Activated CD8-positive, alpha-beta T cell treated with anti-CD3 and anti-CD28 coated beads, Interleukin-2, amount 10 ng/mL, durations not matched to agents 7 days and 5 days (primary cell): ENCODE measurements around the gene KPNA1. TPM values are rescaled to one million over a fixed set of nuclear protein-coding genes. Genes with fewer than 3 reads are reported as not detected.
"Not testable (repeated sequence)": the region's sequence is repeated elsewhere in the genome, so short reads cannot be mapped to it uniquely, and the experiment has no call there.

Experiments used
- ATAC-seq: fragments of 150-1000 bp; cut with Tn5 transposase; one replicate; pipeline ENCODE4 v1.10.0; 2021; ENCODE audit warnings: moderate library complexity
- CTCF ChIA-PET: fragments of 350-600 bp; sonication (Branson Sonifier 250); formaldehyde crosslinking; loops from one replicate; lab custom pipeline; 2021; ENCODE audit warnings: antibody characterized with exemption; lab: Charles Lee
- POLR2A ChIA-PET: fragments of 350-600 bp; sonication (Branson Sonifier 250); formaldehyde crosslinking; loops from one replicate; lab custom pipeline; 2021; ENCODE audit warnings: antibody characterized with exemption; lab: Charles Lee
- DNase-seq: peaks from one replicate; pipeline ENCODE4 v3.0.0-alpha.2; 2020
- H3K27ac Mint-ChIP-seq: one replicate; pipeline ENCODE4 v1.8.0; 2021; ENCODE audit warnings: mild to moderate bottlenecking, mixed read lengths
- H3K27me3 Mint-ChIP-seq: one replicate; pipeline ENCODE4 v1.8.0; 2021; ENCODE audit warnings: low read depth, mixed read lengths
- H3K36me3 Mint-ChIP-seq: one replicate; pipeline ENCODE4 v1.8.0; 2021; ENCODE audit warnings: low read depth, mixed read lengths
- H3K4me1 Mint-ChIP-seq: one replicate; pipeline ENCODE4 v1.8.0; 2021; ENCODE audit warnings: low read depth, mixed read lengths
- H3K4me3 Mint-ChIP-seq: one replicate; pipeline ENCODE4 v1.8.0; 2021; ENCODE audit warnings: mild to moderate bottlenecking, mixed read lengths
- H3K9me3 Mint-ChIP-seq: one replicate; pipeline ENCODE4 v1.8.0; 2022; ENCODE audit warnings: mixed read lengths; ENCODE audit not compliant: insufficient read depth
- total RNA-seq, 2 experiments: library from RNA; stranded (reverse); gene quantifications; one replicate each; pipeline ENCODE4 v1.2.3, GENCODE V29; 2021

KPNA1 gene
- total RNA-seq, 2 experiments from 2014 or later, result 58.8 to 60.2 TPM

- Mint-ChIP-seq H3K4me3 (no peak overlapping the region), H3K36me3 (peaks cover 28% of the 10 kb centered on the region), H3K4me1 (peaks cover 41% of the 10 kb centered on the region), H3K27me3 (no peaks in the 10 kb centered on the region), H3K9me3 (no peaks in the 10 kb centered on the region), H3K27ac (no peak overlapping the region)
- ChIA-PET POLR2A (no interaction called here), CTCF (interaction anchor here (0.8 to 1.2 kb wide), 2 partner anchors 17 to 172 kb away, joined by 3 to 5 read pairs; no protein-coding TSS in a partner anchor)
- DNase-seq (no peak), ATAC-seq (no peak)
Observed at GRCh38 chr3:122506450-122506849, 8.3 kb downstream of the KPNA1 start.

GRCh38 chr3:122505676-122506075 lies 9.1 kb downstream of the KPNA1 start:
- ATAC-seq, result no peak
- Mint-ChIP-seq H3K27me3 (no peaks in the 10 kb centered on the region), H3K36me3 (peaks cover 29% of the 10 kb centered on the region), H3K4me3 (no peak overlapping the region), H3K4me1 (peaks cover 44% of the 10 kb centered on the region), H3K9me3 (no peaks in the 10 kb centered on the region), H3K27ac (no peak overlapping the region)
- DNase-seq, result no peak
- POLR2A ChIA-PET, result no interaction called here
- CTCF ChIA-PET, result interaction anchor here (1.2 kb wide), 1 partner anchor 173 kb away, joined by 5 read pairs; no protein-coding TSS in a partner anchor

- H3K36me3 Mint-ChIP-seq, result peaks cover 21% of the 10 kb centered on the region
- DNase-seq (no peak), ATAC-seq (no peak)
- peaks cover 39% of the 10 kb centered on the region for H3K4me1 Mint-ChIP-seq
- H3K9me3 Mint-ChIP-seq, result no peaks in the 10 kb centered on the region
- ChIA-PET CTCF (no interaction called here), POLR2A (no interaction called here)
- no peaks in the 10 kb centered on the region for H3K27me3 Mint-ChIP-seq
- no peak overlapping the region for H3K27ac Mint-ChIP-seq
- no peak overlapping the region for H3K4me3 Mint-ChIP-seq
Observed at GRCh38 chr3:122502941-122503340, 11.8 kb downstream of the KPNA1 start.

GRCh38 chr3:122502139-122502538 lies 12.6 kb downstream of the KPNA1 start:
- POLR2A ChIA-PET, result no interaction called here
- CTCF ChIA-PET, result interaction anchor here (1.6 kb wide), 1 partner anchor 8 kb away, joined by 4 read pairs; no protein-coding TSS in a partner anchor
- DNase-seq (no peak), ATAC-seq (no peak)
- Mint-ChIP-seq H3K27ac (no peak overlapping the region), H3K36me3 (peaks cover 23% of the 10 kb centered on the region), H3K4me3 (no peak overlapping the region), H3K4me1 (peaks cover 42% of the 10 kb centered on the region), H3K9me3 (no peaks in the 10 kb centered on the region), H3K27me3 (no peaks in the 10 kb centered on the region)

GRCh38 chr3:122500964-122501363 lies 13.8 kb downstream of the KPNA1 start:
- not testable (repeated sequence) for H3K27me3 Mint-ChIP-seq, H3K9me3 Mint-ChIP-seq, H3K27ac Mint-ChIP-seq, ATAC-seq, H3K4me3 Mint-ChIP-seq, DNase-seq
- Mint-ChIP-seq H3K36me3 (peaks cover 21% of the 10 kb centered on the region), H3K4me1 (peaks cover 41% of the 10 kb centered on the region)
- ChIA-PET POLR2A (interaction anchor here (0.8 kb wide), 1 partner anchor 19 kb away, joined by 3 read pairs; no protein-coding TSS in a partner anchor), CTCF (interaction anchor here (1.6 kb wide), 1 partner anchor 9 kb away, joined by 4 read pairs; no protein-coding TSS in a partner anchor)

GRCh38 chr3:122498152-122498551 lies 16.6 kb downstream of the KPNA1 start:
- Mint-ChIP-seq H3K27me3 (no peaks in the 10 kb centered on the region), H3K4me1 (peaks cover 35% of the 10 kb centered on the region)
- ATAC-seq, result no peak

GRCh38 chr3:122497425-122497824 lies 17.3 kb downstream of the KPNA1 start:
- Mint-ChIP-seq H3K27ac (no peak overlapping the region), H3K4me1 (peaks cover 33% of the 10 kb centered on the region), H3K36me3 (peaks cover 32% of the 10 kb centered on the region), H3K9me3 (no peaks in the 10 kb centered on the region), H3K27me3 (no peaks in the 10 kb centered on the region), H3K4me3 (no peak overlapping the region)
- DNase-seq, result peak; percentile 49
- ATAC-seq, result peak; percentile 90
- CTCF ChIA-PET, result interaction anchor here (1.3 to 1.7 kb wide), 4 partner anchors 12 to 113 kb away, joined by 4 to 6 read pairs (median 4); partner anchors contain the start of genes FAM162A and KPNA1
- POLR2A ChIA-PET, result interaction anchor here (1.4 kb wide), 1 partner anchor 113 kb away, joined by 3 read pairs; the partner anchor contains the start of gene FAM162A

More at GRCh38 chr3:122498152-122498551, 16.6 kb downstream of the KPNA1 start:
- ChIA-PET POLR2A (no interaction called here), CTCF (interaction anchor here (1.1 kb wide), 1 partner anchor 181 kb away, joined by 4 read pairs; no protein-coding TSS in a partner anchor)
- DNase-seq, result no peak
- H3K36me3 Mint-ChIP-seq, result peaks cover 26% of the 10 kb centered on the region
- no peak overlapping the region for H3K27ac Mint-ChIP-seq
- no peaks in the 10 kb centered on the region for H3K9me3 Mint-ChIP-seq
- H3K4me3 Mint-ChIP-seq, result no peak overlapping the region

GRCh38 chr3:122496508-122496907 lies 18.2 kb downstream of the KPNA1 start:
- Mint-ChIP-seq H3K4me3 (no peak overlapping the region), H3K4me1 (peaks cover 25% of the 10 kb centered on the region), H3K27ac (no peak overlapping the region), H3K9me3 (no peaks in the 10 kb centered on the region), H3K27me3 (no peaks in the 10 kb centered on the region), H3K36me3 (peaks cover 35% of the 10 kb centered on the region)
- ChIA-PET CTCF (interaction anchor here (0.9 to 1.7 kb wide), 5 partner anchors 11 to 112 kb away, joined by 3 to 6 read pairs (median 4); partner anchors contain the start of genes FAM162A and KPNA1), POLR2A (interaction anchor here (1.4 kb wide), 1 partner anchor 112 kb away, joined by 3 read pairs; the partner anchor contains the start of gene FAM162A)
- no peak for DNase-seq
- ATAC-seq, result no peak

GRCh38 chr3:122493296-122493695 lies 21.4 kb downstream of the KPNA1 start:
- no peak for DNase-seq
- H3K4me3 Mint-ChIP-seq, result no peak overlapping the region
- H3K36me3 Mint-ChIP-seq, result peaks cover 33% of the 10 kb centered on the region
- ChIA-PET CTCF (interaction anchor here (0.9 kb wide), 1 partner anchor 185 kb away, joined by 3 read pairs; no protein-coding TSS in a partner anchor), POLR2A (interaction anchor here (1.2 kb wide), 1 partner anchor 20 kb away, joined by 3 read pairs; no protein-coding TSS in a partner anchor)
- H3K9me3 Mint-ChIP-seq, result no peaks in the 10 kb centered on the region
- ATAC-seq, result no peak
- peaks cover 25% of the 10 kb centered on the region for H3K4me1 Mint-ChIP-seq
- H3K27ac Mint-ChIP-seq, result no peak overlapping the region
- no peaks in the 10 kb centered on the region for H3K27me3 Mint-ChIP-seq

GRCh38 chr3:122488262-122488973 lies 26.3 kb downstream of the KPNA1 start:
- peaks cover 8% of the 10 kb centered on the region for H3K4me1 Mint-ChIP-seq
- H3K27ac Mint-ChIP-seq, result no peak overlapping the region
- POLR2A ChIA-PET, result no interaction called here

GRCh38 chr3:122484985-122485384 lies 29.8 kb downstream of the KPNA1 start:
- Mint-ChIP-seq H3K27me3 (no peaks in the 10 kb centered on the region), H3K36me3 (peaks cover 4% of the 10 kb centered on the region), H3K4me3 (no peak overlapping the region), H3K9me3 (no peaks in the 10 kb centered on the region), H3K4me1 (peaks cover 15% of the 10 kb centered on the region), H3K27ac (no peak overlapping the region)
- ChIA-PET CTCF (interaction anchor here (0.8 kb wide), 1 partner anchor 12 kb away, joined by 4 read pairs; no protein-coding TSS in a partner anchor), POLR2A (no interaction called here)
- ATAC-seq (no peak), DNase-seq (no peak)

More at GRCh38 chr3:122488262-122488973, 26.3 kb downstream of the KPNA1 start:
- Mint-ChIP-seq H3K36me3 (peaks cover 19% of the 10 kb centered on the region), H3K9me3 (no peaks in the 10 kb centered on the region), H3K4me3 (no peak overlapping the region), H3K27me3 (no peaks in the 10 kb centered on the region)
- DNase-seq (no peak), ATAC-seq (no peak)
- CTCF ChIA-PET, result interaction anchor here (1.1 kb wide), 2 partner anchors 18 to 387 kb away, joined by 3 read pairs; no protein-coding TSS in a partner anchor
